Stimulated activated CD4-positive, alpha-beta T cell treated with anti-CD3 and anti-CD28 coated beads, Interleukin-2, amount 100 ng/mL, for 4 hours (primary cell): ENCODE measurements around the gene RRAGC.
"Not testable (repeated sequence)": the region's sequence is repeated elsewhere in the genome, so short reads cannot be mapped to it uniquely, and the experiment has no call there.

Experiments used
- DNase-seq: peaks from one replicate; pipeline ENCODE4 v3.0.0-alpha.2; 2020; ENCODE audit warnings: low read depth

The RRAGC gene

GRCh38 chr1:38852780-38853179, 6.8 kb downstream of the RRAGC start:
- DNase-seq: no peak

GRCh38 chr1:38848071-38848470, 11.5 kb downstream of the RRAGC start:
- DNase-seq: no peak

GRCh38 chr1:38846210-38846609, 13.4 kb downstream of the RRAGC start:
- DNase-seq: no peak

GRCh38 chr1:38845088-38845487, 14.5 kb downstream of the RRAGC start:
- not testable (repeated sequence) for DNase-seq

- DNase-seq: no peak
Observed at GRCh38 chr1:38840281-38840680, 19.3 kb downstream of the RRAGC start.

- DNase-seq: no peak
Observed at GRCh38 chr1:38839363-38839762, 20.2 kb downstream of the RRAGC start.

GRCh38 chr1:38836316-38836715, 23.3 kb downstream of the RRAGC start:
- DNase-seq: not testable (repeated sequence)

- peak; percentile 39 for DNase-seq
Observed at GRCh38 chr1:38834937-38835827, 24.4 kb downstream of the RRAGC start.

- DNase-seq: no peak
Observed at GRCh38 chr1:38834221-38834782, 25.3 kb downstream of the RRAGC start.

GRCh38 chr1:38833146-38833545, 26.4 kb downstream of the RRAGC start:
- DNase-seq: no peak

GRCh38 chr1:38832370-38832734, 27.2 kb downstream of the RRAGC start:
- no peak for DNase-seq

GRCh38 chr1:38831731-38832369, 27.7 kb downstream of the RRAGC start:
- no peak for DNase-seq

- DNase-seq: no peak
Observed at GRCh38 chr1:38829368-38829767, 30.2 kb downstream of the RRAGC start.

- DNase-seq: no peak
Observed at GRCh38 chr1:38827318-38827717, 32.3 kb downstream of the RRAGC start.

- no peak for DNase-seq
Observed at GRCh38 chr1:38826886-38827285, 32.7 kb downstream of the RRAGC start.

- DNase-seq: no peak
Observed at GRCh38 chr1:38826262-38826661, 33.3 kb downstream of the RRAGC start.

GRCh38 chr1:38820860-38821259, 38.7 kb downstream of the RRAGC start:
- DNase-seq: no peak

GRCh38 chr1:38819516-38819915, 40.1 kb downstream of the RRAGC start:
- DNase-seq: no peak

GRCh38 chr1:38819040-38819439, 40.5 kb downstream of the RRAGC start:
- no peak for DNase-seq

GRCh38 chr1:38818175-38818976, 41.2 kb downstream of the RRAGC start:
- peak; percentile 16 for DNase-seq

- DNase-seq: no peak
Observed at GRCh38 chr1:38817267-38818174, 42.1 kb downstream of the RRAGC start.
